Mucosa of stomach (tissue), 1 donor: ENCODE results near the gene ANKRD33B.
"Not testable (repeated sequence)": the region's sequence is repeated elsewhere in the genome, so short reads cannot be mapped to it uniquely, and the experiment has no call there.

ENCODE experiments used
- H3K27me3 ChIP-seq: one replicate; pipeline ENCODE4 v1.7.0; 2013; ENCODE audit warnings: mild to moderate bottlenecking, low read length; ENCODE audit not compliant: control insufficient read depth, insufficient read depth
- H3K36me3 ChIP-seq: one replicate; pipeline ENCODE4 v1.7.0; 2013; ENCODE audit warnings: low read length; ENCODE audit not compliant: control insufficient read depth, insufficient read depth
- H3K4me1 ChIP-seq: one replicate; pipeline ENCODE4 v1.7.0; 2013; ENCODE audit warnings: mild to moderate bottlenecking, low read length; ENCODE audit not compliant: control insufficient read depth, insufficient read depth
- H3K4me3 ChIP-seq: one replicate; pipeline ENCODE4 v1.7.0; 2013; ENCODE audit warnings: low read length
- H3K9ac ChIP-seq: one replicate; pipeline ENCODE4 v1.7.0; 2013; ENCODE audit warnings: mild to moderate bottlenecking, low read length, moderate library complexity
- H3K9me3 ChIP-seq: one replicate; pipeline ENCODE4 v1.7.0; 2013; ENCODE audit warnings: mild to moderate bottlenecking, low read length, moderate library complexity; ENCODE audit not compliant: control insufficient read depth
- donor health status: Pancreatic carcinoma.

The ANKRD33B gene

GRCh38 chr5:10595293-10595671 lies 31.4 kb downstream of the ANKRD33B start:
- Histone ChIP-seq H3K4me3 (no peak overlapping the region), H3K9ac (peak overlapping the region; percentile 5), H3K27me3 (no peaks in the 10 kb centered on the region), H3K9me3 (no peaks in the 10 kb centered on the region), H3K4me1 (peaks cover 6% of the 10 kb centered on the region), H3K36me3 (no peaks in the 10 kb centered on the region)

GRCh38 chr5:10595672-10596309 lies 31.9 kb downstream of the ANKRD33B start:
- Histone ChIP-seq H3K27me3 (no peaks in the 10 kb centered on the region), H3K36me3 (no peaks in the 10 kb centered on the region), H3K9ac (peak overlapping the region; percentile 5), H3K9me3 (no peaks in the 10 kb centered on the region), H3K4me3 (no peak overlapping the region), H3K4me1 (peaks cover 6% of the 10 kb centered on the region)

- peaks cover 9% of the 10 kb centered on the region for H3K4me1 ChIP-seq
- H3K36me3 ChIP-seq: no peaks in the 10 kb centered on the region
- no peaks in the 10 kb centered on the region for H3K9me3 ChIP-seq
- H3K4me3 ChIP-seq: no peak overlapping the region
- H3K9ac ChIP-seq: no peak overlapping the region
- H3K27me3 ChIP-seq: no peaks in the 10 kb centered on the region
These were observed 32.4 kb downstream of the ANKRD33B start for GRCh38 chr5:10596310-10596703.

- no peak overlapping the region for H3K4me3 ChIP-seq
- no peaks in the 10 kb centered on the region for H3K36me3 ChIP-seq
- H3K9me3 ChIP-seq: no peaks in the 10 kb centered on the region
- H3K9ac ChIP-seq: no peak overlapping the region
- peaks cover 11% of the 10 kb centered on the region for H3K4me1 ChIP-seq
- no peaks in the 10 kb centered on the region for H3K27me3 ChIP-seq
These were observed 33.1 kb downstream of the ANKRD33B start for GRCh38 chr5:10596886-10597451.

- no peaks in the 10 kb centered on the region for H3K27me3 ChIP-seq
- H3K4me1 ChIP-seq: peaks cover 11% of the 10 kb centered on the region
- no peaks in the 10 kb centered on the region for H3K36me3 ChIP-seq
- no peaks in the 10 kb centered on the region for H3K9me3 ChIP-seq
- no peak overlapping the region for H3K9ac ChIP-seq
- H3K4me3 ChIP-seq: no peak overlapping the region
These were observed 35.2 kb downstream of the ANKRD33B start for GRCh38 chr5:10599113-10599512.

- no peaks in the 10 kb centered on the region for H3K36me3 ChIP-seq
- no peaks in the 10 kb centered on the region for H3K27me3 ChIP-seq
- no peak overlapping the region for H3K4me3 ChIP-seq
- H3K9me3 ChIP-seq: no peaks in the 10 kb centered on the region
- H3K4me1 ChIP-seq: peaks cover 11% of the 10 kb centered on the region
- H3K9ac ChIP-seq: no peak overlapping the region
These were observed 36.0 kb downstream of the ANKRD33B start for GRCh38 chr5:10599862-10600284.

- no peak overlapping the region for H3K9ac ChIP-seq
- H3K4me3 ChIP-seq: no peak overlapping the region
- peaks cover 5% of the 10 kb centered on the region for H3K4me1 ChIP-seq
- H3K36me3 ChIP-seq: no peaks in the 10 kb centered on the region
- H3K9me3 ChIP-seq: no peaks in the 10 kb centered on the region
- no peaks in the 10 kb centered on the region for H3K27me3 ChIP-seq
These were observed 36.9 kb downstream of the ANKRD33B start for GRCh38 chr5:10600626-10601245.

GRCh38 chr5:10601246-10602030 lies 37.6 kb downstream of the ANKRD33B start:
- Histone ChIP-seq H3K9ac (no peak overlapping the region), H3K4me3 (no peak overlapping the region), H3K36me3 (no peaks in the 10 kb centered on the region), H3K4me1 (peaks cover 5% of the 10 kb centered on the region), H3K9me3 (no peaks in the 10 kb centered on the region), H3K27me3 (no peaks in the 10 kb centered on the region)

- no peak overlapping the region for H3K4me3 ChIP-seq
- peaks cover 5% of the 10 kb centered on the region for H3K4me1 ChIP-seq
- H3K9ac ChIP-seq: no peak overlapping the region
- no peaks in the 10 kb centered on the region for H3K27me3 ChIP-seq
- H3K9me3 ChIP-seq: no peaks in the 10 kb centered on the region
- no peaks in the 10 kb centered on the region for H3K36me3 ChIP-seq
These were observed 38.3 kb downstream of the ANKRD33B start for GRCh38 chr5:10602031-10602806.

GRCh38 chr5:10604975-10605374 lies 41.1 kb downstream of the ANKRD33B start:
- Histone ChIP-seq H3K36me3 (no peaks in the 10 kb centered on the region), H3K4me1 (peaks cover 5% of the 10 kb centered on the region)

GRCh38 chr5:10606632-10607022 lies 42.8 kb downstream of the ANKRD33B start:
- H3K27me3 ChIP-seq, H3K4me3 ChIP-seq, H3K36me3 ChIP-seq, H3K9ac ChIP-seq, H3K4me1 ChIP-seq, H3K9me3 ChIP-seq: not testable (repeated sequence)

More at GRCh38 chr5:10604975-10605374, 41.1 kb downstream of the ANKRD33B start:
- H3K9ac ChIP-seq: no peak overlapping the region
- no peaks in the 10 kb centered on the region for H3K27me3 ChIP-seq
- no peaks in the 10 kb centered on the region for H3K9me3 ChIP-seq
- no peak overlapping the region for H3K4me3 ChIP-seq
